Measurements from ENCODE around the gene TPST2.

TPST2 gene

GRCh38 chr22:26579331-26579886, 10.5 kb downstream of the TPST2 start:
- TF ChIP-seq ZNF384 (IDR thresholded peaks at IDR 0.05) (no peak), ARNT (IDR thresholded peaks at IDR 0.05) (no peak), CTBP1 (IDR thresholded peaks at IDR 0.05; ENCODE audit: borderline replicate concordance) (no peak), FOXA1 (IDR thresholded peaks at IDR 0.05) (no peak)
- CTCF ChIA-PET = no interaction called here
- POLR2A ChIA-PET = no interaction called here
- DNase-seq (ENCODE audit: extremely low spot score) = no peak

- TF ChIP-seq L3MBTL2 (conservative IDR thresholded peaks at IDR 0.05) = no peak
- no peak for TF ChIP-seq BHLHE40 (IDR thresholded peaks at IDR 0.05; ENCODE audit: borderline replicate concordance)
- no peak for TF ChIP-seq FOXK2 (IDR thresholded peaks at IDR 0.05)
- no peak for TF ChIP-seq CTBP1 (IDR thresholded peaks at IDR 0.05; ENCODE audit: borderline replicate concordance)
- no peak for TF ChIP-seq FOXM1 (IDR thresholded peaks at IDR 0.05; ENCODE audit: borderline replicate concordance)
- no peak for TF ChIP-seq SP1 (IDR thresholded peaks at IDR 0.05)
- no peak for TF ChIP-seq PKNOX1 (IDR thresholded peaks at IDR 0.05)
- TF ChIP-seq LEF1 (IDR thresholded peaks at IDR 0.05; ENCODE audit: borderline replicate concordance) = no peak
- no peak for TF ChIP-seq ARNT (IDR thresholded peaks at IDR 0.05)
- no peak for DNase-seq (ENCODE audit: extremely low spot score)
- CTCF ChIA-PET = no interaction called here
- POLR2A ChIA-PET = no interaction called here
These were observed 12.9 kb downstream of the TPST2 start for GRCh38 chr22:26577081-26577480.

- DNase-seq (ENCODE audit: extremely low spot score) = no peak
- ChIA-PET POLR2A (no interaction called here), CTCF (no interaction called here)
- TF ChIP-seq SUZ12 (IDR thresholded peaks at IDR 0.05) (no peak), HDGF (IDR thresholded peaks at IDR 0.05; ENCODE audit: borderline replicate concordance) (no peak), FOXM1 (IDR thresholded peaks at IDR 0.05; ENCODE audit: borderline replicate concordance) (no peak), L3MBTL2 (conservative IDR thresholded peaks at IDR 0.05) (no peak), ELF4 (IDR thresholded peaks at IDR 0.05) (no peak), ARNT (IDR thresholded peaks at IDR 0.05) (no peak), TARDBP (IDR thresholded peaks at IDR 0.05) (no peak), NFRKB (IDR thresholded peaks at IDR 0.05) (no peak), LEF1 (IDR thresholded peaks at IDR 0.05; ENCODE audit: borderline replicate concordance) (no peak), BHLHE40 (IDR thresholded peaks at IDR 0.05; ENCODE audit: borderline replicate concordance) (no peak), ZNF384 (IDR thresholded peaks at IDR 0.05) (no peak), FOXA1 (IDR thresholded peaks at IDR 0.05) (no peak)
These were observed 13.8 kb downstream of the TPST2 start for GRCh38 chr22:26576026-26576680.

- POLR2A ChIA-PET = no interaction called here
- no peak for DNase-seq (ENCODE audit: extremely low spot score)
- CTCF ChIA-PET = no interaction called here
- TF ChIP-seq FOXA1 (IDR thresholded peaks at IDR 0.05) (no peak), SP1 (IDR thresholded peaks at IDR 0.05) (no peak), LEF1 (IDR thresholded peaks at IDR 0.05; ENCODE audit: borderline replicate concordance) (no peak), NFRKB (IDR thresholded peaks at IDR 0.05) (no peak), BHLHE40 (IDR thresholded peaks at IDR 0.05; ENCODE audit: borderline replicate concordance) (no peak), L3MBTL2 (conservative IDR thresholded peaks at IDR 0.05) (no peak), CTBP1 (IDR thresholded peaks at IDR 0.05; ENCODE audit: borderline replicate concordance) (no peak), PKNOX1 (IDR thresholded peaks at IDR 0.05) (no peak), ARNT (IDR thresholded peaks at IDR 0.05) (no peak), ELF4 (IDR thresholded peaks at IDR 0.05) (no peak), ZNF384 (IDR thresholded peaks at IDR 0.05) (no peak), FOXM1 (IDR thresholded peaks at IDR 0.05; ENCODE audit: borderline replicate concordance) (no peak)
These were observed 15.8 kb downstream of the TPST2 start for GRCh38 chr22:26574001-26574723.

- ChIA-PET POLR2A (no interaction called here), CTCF (no interaction called here)
- no peak for DNase-seq (ENCODE audit: extremely low spot score)
- TF ChIP-seq ARNT (IDR thresholded peaks at IDR 0.05) (no peak), L3MBTL2 (conservative IDR thresholded peaks at IDR 0.05) (no peak), FOXA1 (IDR thresholded peaks at IDR 0.05) (no peak), HDGF (IDR thresholded peaks at IDR 0.05; ENCODE audit: borderline replicate concordance) (no peak)
These were observed 16.8 kb downstream of the TPST2 start for GRCh38 chr22:26573026-26573662.

- TF ChIP-seq L3MBTL2 (conservative IDR thresholded peaks at IDR 0.05) (no peak), LEF1 (IDR thresholded peaks at IDR 0.05; ENCODE audit: borderline replicate concordance) (no peak), FOXK2 (IDR thresholded peaks at IDR 0.05) (no peak), BHLHE40 (IDR thresholded peaks at IDR 0.05; ENCODE audit: borderline replicate concordance) (no peak), ELF4 (IDR thresholded peaks at IDR 0.05) (no peak), CTBP1 (IDR thresholded peaks at IDR 0.05; ENCODE audit: borderline replicate concordance) (no peak), TARDBP (IDR thresholded peaks at IDR 0.05) (no peak), FOXM1 (IDR thresholded peaks at IDR 0.05; ENCODE audit: borderline replicate concordance) (no peak)
- CTCF ChIA-PET = no interaction called here
- DNase-seq (ENCODE audit: extremely low spot score) = no peak
- POLR2A ChIA-PET = no interaction called here
These were observed 18.9 kb downstream of the TPST2 start for GRCh38 chr22:26570864-26571525.
